ENCODE results near the gene NUDT15.

- TF ChIP-seq ZNF239 (tag by site-specific recombination; IDR thresholded peaks at IDR 0.05), result no peak
- TF ChIP-seq CTCF (tag by site-specific recombination; IDR thresholded peaks at IDR 0.05), result no peak
- no peak for TF ChIP-seq GLI4 (tag by site-specific recombination; IDR thresholded peaks at IDR 0.05)
- TF ChIP-seq ZBTB26 (tag by site-specific recombination; optimal IDR thresholded peaks at IDR 0.05), result no peak
Measured at GRCh38 chr13:48094404-48094780, 56.9 kb downstream of the NUDT15 start.
